H1 (cell line): ENCODE data around the gene RAMP2. TPM values are rescaled to one million over a fixed set of nuclear protein-coding genes. Genes with fewer than 3 reads are reported as not detected.

Source experiments
- CTCF ChIA-PET: fragments of 300-600 bp; sonication (Branson Sonifier 250); formaldehyde crosslinking; loops from one replicate; lab custom pipeline; 2021; ENCODE audit not compliant: partially characterized antibody; lab: Charles Lee
- POLR2A ChIA-PET: fragments of 300-600 bp; sonication (Branson Sonifier 250); formaldehyde crosslinking; loops from one replicate; lab custom pipeline; 2021; ENCODE audit warnings: inconsistent platforms; ENCODE audit not compliant: partially characterized antibody; lab: Charles Lee
- DNase-seq, 2 experiments: peaks; one replicate each; pipeline versions ENCODE4 v3.0.0 to v3.0.0-alpha.2; 2010 to 2022; ENCODE audit warnings: low spot score in 2 of 2, low read depth in 1 of 2, mixed read lengths in 1 of 2
- FAIRE-seq: peaks from 2 replicates; lab custom pipeline; 2011; peaks lifted over from hg19 to GRCh38; lab: Jason Lieb, UNC
- H2AFZ ChIP-seq: 2 replicates; pipeline ENCODE4 v1.8.1; 2012; ENCODE audit warnings: low read length, inconsistent platforms
- H2AK5ac ChIP-seq: 2 replicates; pipeline ENCODE4 v1.6.1; 2013; ENCODE audit warnings: low read depth, low read length
- H2BK120ac ChIP-seq: replicated peaks from 2 replicates; pipeline ENCODE3; 2013; ENCODE audit warnings: low read depth, low read length, inconsistent platforms
- H2BK12ac ChIP-seq: 2 replicates; pipeline ENCODE4 v1.6.1; 2013; ENCODE audit warnings: low read depth, low read length
- H2BK15ac ChIP-seq: 2 replicates; pipeline ENCODE4 v1.6.1; 2013; ENCODE audit warnings: low read length
- H2BK20ac ChIP-seq: 2 replicates; pipeline ENCODE4 v1.6.1; 2013; ENCODE audit warnings: low read length
- H2BK5ac ChIP-seq: 2 replicates; pipeline ENCODE4 v1.6.1; 2013; ENCODE audit warnings: low read depth, low read length
- H3K14ac ChIP-seq: 2 replicates; pipeline ENCODE4 v1.6.1; 2013; ENCODE audit warnings: inconsistent platforms; ENCODE audit not compliant: insufficient read length
- H3K18ac ChIP-seq: 2 replicates; pipeline ENCODE4 v1.6.1; 2013; ENCODE audit warnings: low read length; ENCODE audit errors: extremely low read depth
- H3K23ac ChIP-seq: 2 replicates; pipeline ENCODE4 v1.6.1; 2013; ENCODE audit warnings: inconsistent platforms; ENCODE audit not compliant: insufficient read length
- H3K23me2 ChIP-seq: 2 replicates; pipeline ENCODE4 v1.6.1; 2013; ENCODE audit warnings: low read depth, low read length
- H3K27ac ChIP-seq: 2 replicates; pipeline ENCODE4 v1.6.1; 2011; ENCODE audit warnings: low read depth, low read length, inconsistent platforms
- H3K27me3 ChIP-seq, 4 experiments: replicated peaks in 1 of 4; 1 replicate in 1 of 4; 2 replicates in 3 of 4; pipeline versions ENCODE4 v1.6.1 to v1.8.1; 2011 to 2013; ENCODE audit warnings: low read length in 3 of 4, mild to moderate bottlenecking in 3 of 4, inconsistent platforms in 2 of 4, mixed read lengths in 2 of 4, moderate library complexity in 1 of 4; ENCODE audit not compliant: control insufficient read depth in 3 of 4, insufficient read depth in 3 of 4; ENCODE audit errors: extremely low read depth in 1 of 4
- H3K36me3 ChIP-seq, 4 experiments: 2 replicates each; pipeline versions ENCODE4 v1.6.1 to v1.8.1; 2011 to 2013; ENCODE audit warnings: mild to moderate bottlenecking in 4 of 4, low read length in 3 of 4, moderate library complexity in 2 of 4, control low read depth in 1 of 4, inconsistent platforms in 1 of 4; ENCODE audit not compliant: insufficient read depth in 4 of 4, control insufficient read depth in 2 of 4
- H3K4ac ChIP-seq: replicated peaks from 2 replicates; pipeline ENCODE3; 2013; ENCODE audit warnings: low read length, low read depth, mixed read lengths, inconsistent platforms; ENCODE audit not compliant: insufficient read length
- H3K4me1 ChIP-seq, 4 experiments: replicated peaks in 1 of 4; 1 replicate in 1 of 4; 2 replicates in 3 of 4; pipeline versions ENCODE4 v1.6.1 to v1.8.1; 2011 to 2013; ENCODE audit warnings: low read length in 3 of 4, inconsistent platforms in 2 of 4, mixed read lengths in 1 of 4; ENCODE audit not compliant: insufficient read depth in 4 of 4, control insufficient read depth in 3 of 4
- H3K4me2 ChIP-seq, 2 experiments: 2 replicates each; pipeline versions ENCODE4 v1.6.1 to v1.8.1; 2011 to 2013; ENCODE audit warnings: low read depth in 2 of 2, low read length in 2 of 2, control low read depth in 1 of 2, inconsistent platforms in 1 of 2, mild to moderate bottlenecking in 1 of 2; ENCODE audit not compliant: insufficient read depth in 1 of 2
- H3K4me3 ChIP-seq, 4 experiments: fragments of 200-600, 300-600 bp in 1 of 4; sonication (generic), shearing (Covaris generic), sonication (Bioruptor Twin) in 1 of 4; 2 replicates each; pipeline versions ENCODE4 v1.5.1 to v1.8.1; 2011 to 2016; ENCODE audit warnings: low read length in 4 of 4, low read depth in 3 of 4, control low read depth in 2 of 4, inconsistent platforms in 2 of 4, mild to moderate bottlenecking in 2 of 4, mixed read lengths in 1 of 4, moderate library complexity in 1 of 4; ENCODE audit not compliant: insufficient read depth in 2 of 4; ENCODE audit errors: extremely low read depth in 1 of 4
- H3K56ac ChIP-seq: replicated peaks from 2 replicates; pipeline ENCODE3; 2013; ENCODE audit warnings: low read depth, mild to moderate bottlenecking, mixed read lengths, low read length, inconsistent platforms; ENCODE audit not compliant: insufficient read length
- H3K79me1 ChIP-seq: 2 replicates; pipeline ENCODE4 v1.6.1; 2013; ENCODE audit warnings: low read depth, low read length, control low read depth
- H3K79me2 ChIP-seq, 2 experiments: 2 replicates each; pipeline versions ENCODE4 v1.6.1 to v1.8.1; 2012 to 2013; ENCODE audit warnings: low read length in 2 of 2, mild to moderate bottlenecking in 2 of 2, inconsistent platforms in 1 of 2; ENCODE audit not compliant: insufficient read depth in 2 of 2, control insufficient read depth in 1 of 2
- H3K9ac ChIP-seq, 4 experiments: replicated peaks in 1 of 4; 1 replicate in 1 of 4; 2 replicates in 3 of 4; pipeline versions ENCODE4 v1.6.1 to v1.8.1; 2011 to 2013; ENCODE audit warnings: low read depth in 3 of 4, low read length in 3 of 4, control low read depth in 2 of 4, mild to moderate bottlenecking in 2 of 4, moderate library complexity in 2 of 4, inconsistent platforms in 1 of 4; ENCODE audit errors: extremely low read depth in 1 of 4
- H3K9me3 ChIP-seq, 2 experiments: 2 replicates each; pipeline versions ENCODE4 v1.6.1 to v1.8.1; 2012 to 2013; ENCODE audit warnings: mild to moderate bottlenecking in 2 of 2, moderate library complexity in 2 of 2, control low read depth in 1 of 2, inconsistent platforms in 1 of 2, low read depth in 1 of 2, low read length in 1 of 2, mixed read lengths in 1 of 2; ENCODE audit not compliant: insufficient read depth in 2 of 2
- H4K20me1 ChIP-seq, 2 experiments: replicated peaks in 1 of 2; 2 replicates each; pipeline versions ENCODE3 to v1.8.1; 2011 to 2013; ENCODE audit warnings: inconsistent platforms in 2 of 2, low read length in 2 of 2, mild to moderate bottlenecking in 1 of 2; ENCODE audit not compliant: insufficient read depth in 2 of 2, control insufficient read depth in 1 of 2
- H4K5ac ChIP-seq: 2 replicates; pipeline ENCODE4 v1.6.1; 2013; ENCODE audit warnings: low read length, low read depth, mixed read lengths, inconsistent platforms; ENCODE audit not compliant: insufficient read length
- H4K8ac ChIP-seq: 2 replicates; pipeline ENCODE4 v1.8.0; 2013; ENCODE audit warnings: mild to moderate bottlenecking, moderate library complexity, low read length, inconsistent platforms; ENCODE audit not compliant: insufficient read depth; ENCODE audit errors: extremely low read depth
- H4K91ac ChIP-seq: replicated peaks from 2 replicates; pipeline ENCODE3; 2013; ENCODE audit warnings: low read length, mixed read lengths, inconsistent platforms; ENCODE audit not compliant: insufficient read length
- CHD2 ChIP-seq: IDR thresholded peaks from 2 replicates; pipeline ENCODE4 v1.6.1; 2012; ENCODE audit warnings: low read length, improper control_type of control experiment
- GABPA ChIP-seq: IDR thresholded peaks from 2 replicates; pipeline ENCODE4 v1.6.1; 2011; ENCODE audit warnings: mild to moderate bottlenecking, low read length, moderate library complexity, borderline replicate concordance; ENCODE audit not compliant: insufficient read depth
- HDAC2 ChIP-seq, 2 experiments: fragments of 300-600 bp in 1 of 2; sonication (generic) in 1 of 2; IDR thresholded peaks; 2 replicates each; pipeline ENCODE4 v1.6.1; 2011 to 2012; ENCODE audit warnings: low read depth in 2 of 2, low read length in 2 of 2, mild to moderate bottlenecking in 2 of 2, moderate library complexity in 2 of 2, borderline replicate concordance in 1 of 2, inconsistent platforms in 1 of 2
- KDM4A ChIP-seq: IDR thresholded peaks from one replicate; pipeline ENCODE4 v1.7.1; 2012; ENCODE audit warnings: low read depth, mild to moderate bottlenecking, moderate library complexity, low read length, inconsistent platforms; ENCODE audit not compliant: severe bottlenecking
- NRF1 ChIP-seq: IDR thresholded peaks from 2 replicates; pipeline ENCODE4 v1.6.1; 2011; ENCODE audit warnings: mild to moderate bottlenecking, low read depth, low read length, improper control_type of control experiment
- PHF8 ChIP-seq: fragments of 200-600 bp; sonication (generic); conservative IDR thresholded peaks from 2 replicates; pipeline ENCODE4 v1.7.1; 2012; ENCODE audit warnings: low read depth, mild to moderate bottlenecking, inconsistent platforms, low read length, moderate library complexity
- RAD21 ChIP-seq, 2 experiments: IDR thresholded peaks in 1 of 2; conservative IDR thresholded peaks in 1 of 2; 2 replicates each; pipeline ENCODE4 v1.6.1; 2011; ENCODE audit warnings: low read depth in 2 of 2, low read length in 2 of 2, improper control_type of control experiment in 1 of 2, inconsistent platforms in 1 of 2, mild to moderate bottlenecking in 1 of 2, moderate library complexity in 1 of 2
- SAP30 ChIP-seq: fragments of 300-600 bp; sonication (generic); IDR thresholded peaks from 2 replicates; pipeline ENCODE4 v1.7.1; 2012; ENCODE audit warnings: low read length, moderate library complexity, mild to moderate bottlenecking, inconsistent platforms; ENCODE audit not compliant: insufficient read depth, insufficient replicate concordance
- SIX5 ChIP-seq: IDR thresholded peaks from 2 replicates; pipeline ENCODE4 v1.6.1; 2011; ENCODE audit warnings: mild to moderate bottlenecking, low read depth, low read length
- SUZ12 ChIP-seq: fragments of 200-600 bp; sonication (generic); IDR thresholded peaks from 2 replicates; pipeline ENCODE4 v1.6.1; 2012; ENCODE audit warnings: mild to moderate bottlenecking, inconsistent platforms, low read length, moderate library complexity, mixed read lengths
- TAF1 ChIP-seq: IDR thresholded peaks from 2 replicates; pipeline ENCODE4 v1.6.1; 2011; ENCODE audit warnings: mild to moderate bottlenecking, low read depth, low read length
- TAF7 ChIP-seq: optimal IDR thresholded peaks from 2 replicates; pipeline ENCODE3; 2011; ENCODE audit warnings: low read depth, mild to moderate bottlenecking, inconsistent platforms, low read length, moderate library complexity, borderline replicate concordance
- YY1 ChIP-seq: IDR thresholded peaks from 2 replicates; pipeline ENCODE4 v1.6.1; 2011; ENCODE audit warnings: low read depth, mild to moderate bottlenecking, low read length
- WGBS, 2 experiments: shearing (Covaris generic) in 1 of 2; methylation state at CpG; one replicate each; pipeline versions ENCODE4 v1.1.6 to v1.1.7; 2013 to 2015; ENCODE audit warnings: low lambda C conversion rate in 2 of 2, mixed read lengths in 2 of 2, inconsistent platforms in 1 of 2, low coverage in 1 of 2, missing lambda C conversion rate in 1 of 2; ENCODE audit not compliant: insufficient replicate concordance in 2 of 2, insufficient coverage in 1 of 2, insufficient read length in 1 of 2; ENCODE audit errors: extremely low coverage in 1 of 2, missing lambda C conversion rate in 1 of 2; 5-methylcytosine and 5-hydroxymethylcytosine counted together
- polyA plus RNA-seq, 7 experiments: library from polyadenylated mRNA; depleted of rRNA in 3 of 7; stranded (reverse) in 5 of 7; unstranded in 2 of 7; fragments of >200 nt in 5 of 7; fragments of 200-250 nt in 2 of 7; gene quantifications; 1 replicate in 5 of 7; 2 replicates in 1 of 7; 4 replicates in 1 of 7; pipeline versions ENCODE4 v1.2.1 to v1.2.3, GENCODE V29; 2011 to 2013; ENCODE audit warnings: missing spikeins in 2 of 7, mixed read lengths in 2 of 7
- total RNA-seq: library from RNA; stranded (reverse); fragmentation: NEBNext Ultra II Directional; extraction: Animal tissue kit (Norgen Biotek cat#: 25700); gene quantifications from 2 replicates; pipeline ENCODE4 v1.2.1, GENCODE V29; 2021

Gene RAMP2
- total and polyA plus RNA-seq, 2 of the 8 experiments (the other 6 are each of a cell fraction or from before 2014, with no cell fraction given) = 13.4 to 41.7 TPM

DNA sequence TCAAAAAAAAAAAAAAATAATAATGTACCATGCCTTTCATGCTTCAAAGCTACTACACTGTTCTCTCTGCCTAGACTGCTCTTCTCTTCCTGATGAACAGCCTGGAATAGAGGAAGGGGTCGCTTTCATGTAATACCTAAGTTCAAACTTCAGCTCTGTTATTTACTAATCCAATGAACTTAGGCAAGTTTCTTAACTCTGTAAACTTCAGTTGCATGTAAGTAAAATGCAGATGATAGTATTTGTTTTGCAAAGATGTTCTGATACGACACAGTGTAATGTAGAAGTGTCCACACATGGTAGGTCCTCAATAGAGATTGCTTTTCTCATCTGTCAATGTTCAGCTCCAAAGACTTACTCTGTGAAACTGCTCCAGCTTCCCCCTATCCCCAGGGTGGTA is 30.9 kb downstream of the RAMP2 start:
- no peaks in the 10 kb centered on the region for H3K9me3 ChIP-seq
- no peak overlapping the region for H2BK15ac ChIP-seq
- no peak overlapping the region for H3K23ac ChIP-seq
- no peaks in the 10 kb centered on the region for H3K36me3 ChIP-seq
- H3K79me1 ChIP-seq = no peaks in the 10 kb centered on the region
- H3K4ac ChIP-seq = no peak overlapping the region
- no peak overlapping the region for H2AFZ ChIP-seq
- H3K4me1 ChIP-seq = no peaks in the 10 kb centered on the region
- FAIRE-seq (no peak), DNase-seq (no peak)
- H3K4me3 ChIP-seq = no peak overlapping the region
- no peak overlapping the region for H4K8ac ChIP-seq
- 83% methylated on average over 2 of the region's 2 CpGs; no CpG with 5 or more reads in 1 of the 2 experiments for WGBS, 2 experiments
- H3K4me2 ChIP-seq = no peak overlapping the region
- H2BK120ac ChIP-seq = no peak overlapping the region
- CTCF ChIA-PET = interaction anchor here (0.7 to 1.0 kb wide), 2 partner anchors 49 to 603 kb away, joined by 3 to 4 read pairs; no protein-coding TSS in a partner anchor
- no peak overlapping the region for H3K9ac ChIP-seq
- H4K91ac ChIP-seq = no peak overlapping the region
- H4K5ac ChIP-seq = no peak overlapping the region
- POLR2A ChIA-PET = interaction anchor here (0.6 to 1.5 kb wide), 3 partner anchors 10 to 53 kb away, joined by 3 to 7 read pairs (median 5); partner anchors contain the start of gene WNK4
- H2AK5ac ChIP-seq = no peak overlapping the region
- H3K14ac ChIP-seq = no peak overlapping the region
- no peaks in the 10 kb centered on the region for H3K23me2 ChIP-seq
- H3K79me2 ChIP-seq = no peaks in the 10 kb centered on the region
- H4K20me1 ChIP-seq = peaks cover 0 to 2% of the 10 kb centered on the region in 2 experiments
- H2BK20ac ChIP-seq = no peak overlapping the region
- H3K18ac ChIP-seq = no peak overlapping the region
- H2BK5ac ChIP-seq = no peak overlapping the region
- H3K56ac ChIP-seq = no peak overlapping the region
- H3K27me3 ChIP-seq = peaks cover 0 to 8% (median 0%) of the 10 kb centered on the region in 4 experiments; a peak in 1 of 7 replicates
- H3K27ac ChIP-seq = no peak overlapping the region
- no peak overlapping the region for H2BK12ac ChIP-seq
- no peak for TF ChIP-seq CHD2
- no peak for TF ChIP-seq NRF1
- no peak for TF ChIP-seq SAP30
- TF ChIP-seq SUZ12 = no peak
- no peak for TF ChIP-seq RAD21 (IDR thresholded peaks at IDR 0.05 in 1 of 2, conservative IDR thresholded peaks at IDR 0.05 in 1 of 2; ENCODE audit: low read depth in 2 of 2, low read length in 2 of 2)
- no peak for TF ChIP-seq YY1
- no peak for TF ChIP-seq GABPA
- no peak for TF ChIP-seq HDAC2 (IDR thresholded peaks at IDR 0.05; ENCODE audit: borderline replicate concordance in 1 of 2, low read depth in 2 of 2, low read length in 2 of 2)
- no peak for TF ChIP-seq TAF7
- TF ChIP-seq PHF8 = no peak
- no peak for TF ChIP-seq KDM4A
- TF ChIP-seq SIX5 = no peak
- no peak for TF ChIP-seq TAF1
